Measurements from ENCODE around the gene OR2F2.

The OR2F2 gene

GRCh38 chr7:143901332-143901667 lies 33.7 kb upstream of the OR2F2 start:
- TF ChIP-seq, protein P1, sequence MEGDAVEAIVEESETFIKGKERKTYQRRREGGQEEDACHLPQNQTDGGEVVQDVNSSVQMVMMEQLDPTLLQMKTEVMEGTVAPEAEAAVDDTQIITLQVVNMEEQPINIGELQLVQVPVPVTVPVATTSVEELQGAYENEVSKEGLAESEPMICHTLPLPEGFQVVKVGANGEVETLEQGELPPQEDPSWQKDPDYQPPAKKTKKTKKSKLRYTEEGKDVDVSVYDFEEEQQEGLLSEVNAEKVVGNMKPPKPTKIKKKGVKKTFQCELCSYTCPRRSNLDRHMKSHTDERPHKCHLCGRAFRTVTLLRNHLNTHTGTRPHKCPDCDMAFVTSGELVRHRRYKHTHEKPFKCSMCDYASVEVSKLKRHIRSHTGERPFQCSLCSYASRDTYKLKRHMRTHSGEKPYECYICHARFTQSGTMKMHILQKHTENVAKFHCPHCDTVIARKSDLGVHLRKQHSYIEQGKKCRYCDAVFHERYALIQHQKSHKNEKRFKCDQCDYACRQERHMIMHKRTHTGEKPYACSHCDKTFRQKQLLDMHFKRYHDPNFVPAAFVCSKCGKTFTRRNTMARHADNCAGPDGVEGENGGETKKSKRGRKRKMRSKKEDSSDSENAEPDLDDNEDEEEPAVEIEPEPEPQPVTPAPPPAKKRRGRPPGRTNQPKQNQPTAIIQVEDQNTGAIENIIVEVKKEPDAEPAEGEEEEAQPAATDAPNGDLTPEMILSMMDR (IDR thresholded peaks at IDR 0.05; ENCODE audit: low read depth, low read length, missing control alignments), result no peak
- peak; percentile 48 for DNase-seq
- H3K36me3 ChIP-seq (replicated peaks), result no peaks in the 10 kb centered on the region

GRCh38 chr7:143901668-143902331 lies 33.2 kb upstream of the OR2F2 start, which contains the start of gene TCAF1:
TSS of gene TCAF1 (minus strand) at chr7:143902176. CDS start at chr7:143876608, 25,568 bp downstream.
- Histone ChIP-seq H3K36me3 (replicated peaks) (no peaks in the 10 kb centered on the region), H3K27ac (peak within 1 kb of the TSS; percentile 74), H3K27me3 (replicated peaks) (no peaks in the 10 kb centered on the region), H3K4me3 (ENCODE audit: low read depth, low read length) (peak within 1 kb of the TSS; percentile 82)
- in situ Hi-C loops (cut with HindIII; ENCODE audit: low pct_ligation_motif_present, low sequenced_read_pairs), result no loop called here
- TF ChIP-seq, protein P1 (IDR thresholded peaks at IDR 0.05; ENCODE audit: low read depth, low read length, missing control alignments), result peak; percentile 64
- DNase-seq, result peak; percentile 92

More at GRCh38 chr7:143901332-143901667, 33.7 kb upstream of the OR2F2 start:
- Histone ChIP-seq H3K27me3 (replicated peaks) (no peaks in the 10 kb centered on the region), H3K4me3 (ENCODE audit: low read depth, low read length) (peak overlapping the region; percentile 82), H3K27ac (peak overlapping the region; percentile 74)
- in situ Hi-C loops (cut with HindIII; ENCODE audit: low pct_ligation_motif_present, low sequenced_read_pairs), result no loop called here

- Histone ChIP-seq H3K36me3 (replicated peaks) (no peaks in the 10 kb centered on the region), H3K4me3 (ENCODE audit: low read depth, low read length) (no peak overlapping the region), H3K27ac (no peak overlapping the region), H3K27me3 (replicated peaks) (no peaks in the 10 kb centered on the region)
- in situ Hi-C loops (cut with HindIII; ENCODE audit: low pct_ligation_motif_present, low sequenced_read_pairs), result no loop called here
- DNase-seq, result no peak
- TF ChIP-seq, protein P1 (IDR thresholded peaks at IDR 0.05; ENCODE audit: low read depth, low read length, missing control alignments), result no peak
These were observed 32.6 kb upstream of the OR2F2 start for GRCh38 chr7:143902332-143902899.

DNA sequence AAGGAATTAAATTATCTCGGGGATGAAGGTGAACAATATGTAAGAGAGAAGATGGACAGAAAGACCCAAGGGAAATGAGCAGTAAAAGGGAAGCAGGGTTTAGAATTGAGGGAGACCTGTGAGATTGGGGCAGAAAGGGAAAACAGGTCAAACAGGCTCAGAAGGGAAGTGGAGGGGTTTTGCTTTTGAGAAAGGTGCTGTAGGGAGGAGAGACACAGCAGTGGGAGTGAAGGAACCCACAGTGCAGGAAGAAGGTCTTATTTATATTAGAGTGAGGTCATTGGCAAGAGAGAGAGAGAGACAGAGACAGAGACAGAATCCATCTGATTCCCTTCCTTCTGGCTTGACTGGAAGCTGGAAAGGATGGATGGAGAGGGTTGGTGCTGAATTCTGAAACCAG lies 29.5 kb upstream of the OR2F2 start:
- Histone ChIP-seq H3K4me3 (ENCODE audit: low read depth, low read length) (no peak overlapping the region), H3K27ac (no peak overlapping the region), H3K36me3 (replicated peaks) (no peaks in the 10 kb centered on the region), H3K27me3 (replicated peaks) (no peaks in the 10 kb centered on the region)
- DNase-seq, result no peak
- TF ChIP-seq, protein P1 (IDR thresholded peaks at IDR 0.05; ENCODE audit: low read depth, low read length, missing control alignments), result no peak
- in situ Hi-C loops (cut with HindIII; ENCODE audit: low pct_ligation_motif_present, low sequenced_read_pairs), result no loop called here

DNA sequence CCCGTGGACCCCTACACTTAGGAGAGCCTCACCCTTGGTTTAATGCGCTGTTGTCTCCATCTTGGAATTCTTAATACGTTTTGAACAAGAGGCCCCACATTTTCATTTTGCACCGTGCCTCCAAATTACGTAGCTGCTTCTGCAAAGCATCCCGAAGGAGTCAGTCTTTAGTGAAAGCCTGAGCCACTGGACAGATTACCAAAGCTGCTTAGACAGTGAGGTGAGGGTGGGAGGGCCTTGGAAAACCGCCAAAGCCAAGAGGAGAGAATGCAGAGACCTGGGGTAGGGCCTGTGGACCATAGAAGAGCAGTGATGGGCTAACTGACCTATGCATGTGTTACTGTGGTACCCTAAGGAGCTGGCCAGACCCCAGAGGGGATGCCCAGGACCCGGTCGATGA lies 28.9 kb upstream of the OR2F2 start:
- H3K27ac ChIP-seq, result no peak overlapping the region
- in situ Hi-C loops (cut with HindIII; ENCODE audit: low pct_ligation_motif_present, low sequenced_read_pairs), result no loop called here
- TF ChIP-seq, protein P1 (IDR thresholded peaks at IDR 0.05; ENCODE audit: low read depth, low read length, missing control alignments), result no peak

More for the DNA sequence above, 28.9 kb upstream of the OR2F2 start:
- Histone ChIP-seq H3K27me3 (replicated peaks) (no peaks in the 10 kb centered on the region), H3K4me3 (ENCODE audit: low read depth, low read length) (no peak overlapping the region), H3K36me3 (replicated peaks) (no peaks in the 10 kb centered on the region)
- DNase-seq, result no peak
